ENCODE results near the gene GRAP2.
A peak's percentile ranks its signal among the peaks of the same experiment; 100 is the strongest.
"Not testable (repeated sequence)": the region's sequence is repeated elsewhere in the genome, so short reads cannot be mapped to it uniquely, and the experiment has no call there.

GRAP2 gene

GRCh38 chr22:39992088-39992826 lies 91.4 kb downstream of the GRAP2 start:
- DNase-seq: no peak

- not testable (repeated sequence) for DNase-seq
Observed at GRCh38 chr22:39992894-39993293, 92.0 kb downstream of the GRAP2 start.

- no peak for DNase-seq
Observed at GRCh38 chr22:39994041-39994565, 93.2 kb downstream of the GRAP2 start.

DNA sequence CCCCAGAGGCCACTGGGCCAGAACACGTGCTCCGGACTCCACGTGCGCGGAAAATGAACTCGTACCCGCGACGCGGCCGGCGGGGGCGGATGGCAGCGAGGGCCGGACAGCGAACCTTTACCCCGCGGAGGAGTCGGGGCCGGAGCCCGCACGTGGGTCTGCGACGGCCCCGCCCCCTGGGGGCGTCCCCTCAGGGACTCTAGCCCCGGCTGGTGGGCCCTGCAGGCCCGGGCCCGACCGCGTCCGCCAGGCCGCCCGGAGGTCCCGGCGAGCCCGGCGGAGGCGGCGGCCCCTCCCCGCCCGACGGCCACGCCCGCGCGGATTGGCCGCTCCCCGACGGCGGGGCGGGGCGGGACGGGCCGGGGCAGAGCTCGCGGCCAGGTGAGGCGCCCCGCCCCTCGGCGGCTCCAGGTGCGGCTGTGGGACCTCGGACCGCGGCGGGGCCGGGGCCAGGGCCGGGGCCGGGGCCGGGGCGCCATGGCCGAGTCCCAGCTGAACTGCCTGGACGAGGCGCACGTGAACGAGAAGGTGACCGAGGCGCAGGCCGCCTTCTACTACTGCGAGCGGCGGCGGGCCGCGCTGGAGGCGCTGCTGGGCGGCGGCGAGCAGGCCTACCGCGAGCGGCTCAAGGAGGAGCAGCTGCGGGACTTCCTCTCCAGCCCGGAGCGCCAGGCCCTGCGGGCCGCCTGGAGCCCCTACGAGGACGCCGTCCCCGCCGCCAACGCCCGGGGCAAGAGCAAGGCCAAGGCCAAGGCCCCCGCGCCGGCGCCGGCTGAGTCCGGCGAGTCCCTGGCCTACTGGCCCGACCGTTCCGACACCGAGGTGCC lies 93.9 kb downstream of the GRAP2 start, which contains the start of gene FAM83F:
Gene FAM83F, plus strand, starts transcription at position 389 of the 827 bp plus-strand sequence. Its CDS starts 89 bp downstream, at position 478.
- no peak for DNase-seq

- no peak for DNase-seq
Observed at GRCh38 chr22:39995393-39996252, 94.7 kb downstream of the GRAP2 start.

DNA sequence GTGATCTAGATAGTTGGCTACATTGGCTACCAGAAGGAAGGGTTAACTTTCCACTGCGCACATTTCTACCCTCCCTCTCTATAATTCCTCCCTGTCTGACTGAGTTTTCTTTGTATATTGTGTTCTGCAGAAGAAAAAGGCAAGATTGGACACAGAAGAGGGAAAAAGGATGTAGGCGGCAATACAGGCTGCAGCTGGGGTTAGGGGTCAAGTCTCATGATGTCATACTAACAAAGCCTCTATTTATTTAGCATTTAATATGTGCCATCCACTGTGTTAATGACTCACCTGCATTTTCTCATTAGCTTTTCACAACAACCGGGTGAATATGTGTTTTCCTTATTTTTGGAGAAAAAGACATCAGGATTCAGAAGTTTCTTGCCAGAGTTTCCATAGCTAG lies 95.8 kb downstream of the GRAP2 start:
- no peak for DNase-seq

DNA sequence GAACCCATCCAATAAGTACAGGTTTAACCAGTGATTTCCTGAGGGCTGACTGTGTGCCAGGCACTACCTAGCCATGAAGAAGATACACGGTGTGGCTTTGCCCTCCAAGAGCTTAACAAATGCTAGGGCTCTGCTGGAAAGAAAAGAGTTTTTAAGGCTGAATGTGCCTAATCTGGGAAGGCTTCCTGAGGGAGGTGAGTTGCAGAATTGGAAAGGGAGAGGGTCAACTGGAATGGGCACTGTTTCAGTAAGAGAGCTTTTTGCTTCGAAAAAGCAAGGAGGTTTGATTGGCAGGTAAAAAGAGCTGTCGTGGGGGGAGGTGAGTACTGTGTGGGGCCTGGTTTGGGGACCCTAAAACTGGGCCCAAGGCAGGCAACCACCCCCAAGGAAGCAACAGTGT lies 96.5 kb downstream of the GRAP2 start:
- DNase-seq: no peak

DNA sequence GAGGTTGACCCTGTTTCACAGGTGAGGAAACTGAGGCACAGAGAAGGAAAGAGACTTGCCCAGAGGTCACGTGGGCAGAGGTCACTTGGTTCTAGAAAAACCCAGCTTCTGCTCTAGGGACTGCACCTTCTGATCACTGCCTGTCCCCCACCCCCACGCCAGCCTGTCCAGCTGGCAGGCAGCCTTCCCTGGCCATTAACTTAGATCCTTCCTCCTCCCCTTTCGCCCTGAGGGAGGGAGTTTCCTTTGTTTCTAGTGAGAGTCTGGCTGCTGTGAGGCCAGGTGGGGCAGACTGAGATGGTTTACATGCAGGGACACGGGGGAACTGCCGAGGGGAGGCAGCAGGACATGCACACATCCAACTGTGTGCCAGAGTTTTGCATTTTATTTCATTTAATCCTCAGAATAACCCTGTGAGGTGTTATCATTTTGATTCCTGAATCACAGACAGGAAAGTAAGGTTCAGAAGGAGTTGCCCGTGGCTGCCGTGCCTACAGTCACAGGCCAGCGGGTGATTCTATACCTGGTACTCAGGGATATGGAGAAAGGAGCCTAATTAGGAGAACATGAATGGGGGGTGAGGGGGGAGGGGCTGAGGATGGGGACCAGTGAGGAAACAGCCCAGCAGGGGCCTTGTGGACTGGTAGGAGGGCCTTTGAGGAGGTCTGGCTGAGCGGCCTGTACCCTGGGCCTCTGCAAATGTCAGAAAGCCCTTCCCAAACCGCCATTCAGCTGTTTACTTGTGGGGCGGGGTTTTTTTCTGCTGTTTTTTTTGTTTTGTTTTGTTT lies 97.2 kb downstream of the GRAP2 start:
- no peak for DNase-seq

DNA sequence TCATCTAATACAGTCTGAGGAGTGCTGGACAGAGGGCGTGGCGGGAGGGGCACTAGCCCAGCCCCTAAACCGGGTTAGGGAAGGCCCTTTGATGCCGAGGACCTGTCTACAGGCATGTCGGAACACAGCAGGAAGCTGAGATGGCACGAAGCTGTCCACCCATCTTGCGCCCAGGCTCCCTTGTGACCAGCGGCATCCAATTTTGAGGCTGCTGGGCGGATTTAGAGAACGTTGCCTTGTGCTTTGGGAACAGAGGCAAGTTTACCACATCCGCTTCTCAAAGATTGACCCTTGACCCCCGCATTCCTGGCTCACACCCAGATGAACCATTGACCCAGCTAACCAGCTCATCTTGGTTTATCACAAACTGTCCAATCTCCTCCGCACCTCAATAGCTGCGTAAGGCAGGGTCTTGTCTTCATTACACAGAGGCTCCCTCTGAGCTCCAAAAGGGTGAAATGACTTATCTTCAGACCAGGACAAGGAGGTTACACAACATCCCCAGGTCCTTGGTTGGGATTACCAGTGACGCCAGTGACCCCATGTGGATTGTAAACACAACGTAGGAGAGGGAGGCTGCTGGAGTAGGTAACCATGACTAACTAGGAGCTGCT lies 98.4 kb downstream of the GRAP2 start:
- DNase-seq: no peak

GRCh38 chr22:40000171-40000570 lies 99.3 kb downstream of the GRAP2 start:
- no peak for DNase-seq

DNA sequence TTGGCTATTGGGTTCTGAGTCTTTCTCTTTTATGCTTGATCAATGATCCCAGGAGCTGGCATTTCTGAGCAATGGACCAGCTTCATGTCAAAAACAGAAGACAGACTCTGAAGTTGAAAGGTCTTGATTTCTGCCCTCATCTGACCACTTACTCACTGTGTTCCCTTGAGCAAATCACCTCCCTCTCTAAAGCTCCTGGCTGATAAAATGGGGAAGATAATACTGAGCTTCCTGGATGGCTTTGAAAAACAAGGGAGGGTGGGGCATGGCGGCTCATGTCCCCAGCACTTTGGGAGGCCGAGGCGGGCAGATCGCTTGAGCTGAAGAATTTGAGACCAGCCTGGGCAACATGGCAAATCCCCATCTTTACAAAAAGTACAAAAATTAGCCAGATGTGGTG lies 100.2 kb downstream of the GRAP2 start:
- no peak for DNase-seq

- no peak for DNase-seq
Observed at GRCh38 chr22:40001800-40002577, 101.1 kb downstream of the GRAP2 start.

DNA sequence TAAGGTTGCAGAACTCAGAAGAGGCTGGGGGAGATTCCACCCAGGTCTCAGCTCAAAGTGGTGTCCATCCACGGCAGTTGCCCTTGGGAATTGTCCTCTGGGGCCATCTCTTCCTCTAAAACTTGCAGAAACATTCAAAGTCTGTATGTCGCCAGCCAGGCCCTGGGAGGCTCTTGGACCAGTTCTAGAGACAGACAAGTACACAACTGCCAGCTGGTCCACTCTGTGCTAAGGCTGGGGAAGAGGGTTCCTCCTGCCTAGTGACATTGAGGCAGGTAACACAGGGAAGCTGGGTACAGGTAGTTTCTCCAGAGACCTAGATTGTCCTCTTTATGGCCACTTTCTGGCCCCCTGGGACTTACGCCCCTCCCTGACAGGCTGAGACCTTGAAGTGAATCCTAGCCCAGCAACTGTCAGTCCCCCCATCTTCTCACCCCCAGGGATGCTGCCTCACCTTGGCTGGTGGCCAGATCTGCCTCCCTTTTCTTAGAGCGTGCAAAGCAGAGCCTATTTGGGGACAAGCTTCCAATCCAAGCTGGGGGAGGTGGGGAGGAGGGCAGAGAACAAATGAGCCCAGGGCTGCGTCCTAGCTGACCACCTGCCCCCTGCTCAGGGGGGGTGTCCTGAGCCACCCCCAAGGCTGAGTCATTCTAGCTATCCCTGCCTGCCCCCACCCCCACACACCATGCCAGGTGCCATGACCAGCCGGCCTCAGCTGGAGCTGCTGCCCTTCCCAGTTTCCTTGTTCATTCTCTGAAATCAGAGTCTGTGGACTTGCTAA lies 102.2 kb downstream of the GRAP2 start:
- peak in 1 of 56 donors; percentile 10 for DNase-seq

DNA sequence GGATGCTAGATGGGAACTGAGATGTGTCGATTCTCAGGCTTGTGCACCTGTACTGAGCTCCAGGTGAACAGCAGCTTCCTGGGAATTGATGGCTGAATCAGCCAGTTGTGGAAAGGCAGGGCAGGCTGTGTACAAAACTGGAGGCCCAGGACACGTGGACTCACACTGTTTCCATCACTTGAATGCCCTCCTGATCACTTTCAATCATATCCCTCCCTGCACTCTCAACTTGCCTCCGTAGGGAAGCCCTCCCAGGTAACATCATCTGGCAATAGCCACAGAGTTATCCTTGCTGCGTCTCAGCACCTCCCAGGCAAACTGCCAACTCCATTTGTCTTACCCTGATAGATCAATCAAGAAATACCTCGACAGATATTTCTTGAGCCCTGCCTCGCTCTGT lies 104.0 kb downstream of the GRAP2 start:
- no peak for DNase-seq

DNA sequence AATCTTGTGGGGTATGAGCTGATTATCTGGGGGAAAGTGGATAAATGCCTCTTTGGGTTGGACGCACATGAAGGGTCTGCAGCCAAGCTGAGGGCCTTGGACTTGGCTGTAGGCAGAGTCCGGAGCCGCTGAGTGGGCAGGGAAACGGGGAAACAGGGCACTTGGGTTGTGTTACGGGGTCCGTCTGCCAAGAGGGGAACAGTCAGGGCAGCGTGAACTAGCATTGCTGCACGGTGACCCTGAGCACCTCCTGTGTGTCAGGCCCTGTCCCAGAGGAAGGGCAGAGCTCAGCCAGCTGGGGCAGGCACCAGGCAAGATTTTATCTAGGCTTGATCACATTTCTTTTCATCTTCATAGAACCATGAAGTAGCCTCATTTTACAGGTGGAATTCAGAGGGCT lies 105.8 kb downstream of the GRAP2 start:
- no peak for DNase-seq

GRCh38 chr22:40007853-40008710 lies 107.2 kb downstream of the GRAP2 start:
- DNase-seq: no peak

DNA sequence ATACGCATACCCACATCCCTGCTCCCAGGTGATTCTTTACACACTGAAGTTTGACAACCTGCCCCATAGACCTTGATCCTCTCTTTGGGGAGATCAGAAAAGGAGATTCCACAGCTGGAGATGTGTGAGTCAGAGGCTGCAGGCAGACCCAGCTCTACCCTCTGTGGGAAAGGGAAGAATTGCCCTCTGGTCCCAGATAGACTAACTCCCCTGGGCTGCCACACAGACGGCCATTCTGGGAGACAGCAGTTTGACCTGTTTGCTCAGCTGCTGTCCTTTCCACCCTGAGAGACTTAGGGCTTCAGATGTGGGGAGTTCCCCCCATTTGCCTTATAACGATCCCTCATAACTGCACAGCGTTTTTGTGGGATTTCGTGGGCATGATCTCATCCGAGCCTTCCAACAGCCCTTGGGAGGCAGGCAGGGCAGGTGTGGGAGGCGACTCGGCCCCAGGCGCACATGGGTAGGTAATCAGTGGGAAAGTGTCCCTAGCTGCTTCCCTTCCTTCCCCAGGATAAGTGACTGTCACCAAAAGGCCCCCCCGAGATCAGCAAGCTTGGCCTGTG lies 107.9 kb downstream of the GRAP2 start:
- no peak for DNase-seq
